ENCODE measurements around the gene ZFYVE9.
"Not testable (repeated sequence)": the region's sequence is repeated elsewhere in the genome, so short reads cannot be mapped to it uniquely, and the experiment has no call there.

ZFYVE9 gene, protein sequence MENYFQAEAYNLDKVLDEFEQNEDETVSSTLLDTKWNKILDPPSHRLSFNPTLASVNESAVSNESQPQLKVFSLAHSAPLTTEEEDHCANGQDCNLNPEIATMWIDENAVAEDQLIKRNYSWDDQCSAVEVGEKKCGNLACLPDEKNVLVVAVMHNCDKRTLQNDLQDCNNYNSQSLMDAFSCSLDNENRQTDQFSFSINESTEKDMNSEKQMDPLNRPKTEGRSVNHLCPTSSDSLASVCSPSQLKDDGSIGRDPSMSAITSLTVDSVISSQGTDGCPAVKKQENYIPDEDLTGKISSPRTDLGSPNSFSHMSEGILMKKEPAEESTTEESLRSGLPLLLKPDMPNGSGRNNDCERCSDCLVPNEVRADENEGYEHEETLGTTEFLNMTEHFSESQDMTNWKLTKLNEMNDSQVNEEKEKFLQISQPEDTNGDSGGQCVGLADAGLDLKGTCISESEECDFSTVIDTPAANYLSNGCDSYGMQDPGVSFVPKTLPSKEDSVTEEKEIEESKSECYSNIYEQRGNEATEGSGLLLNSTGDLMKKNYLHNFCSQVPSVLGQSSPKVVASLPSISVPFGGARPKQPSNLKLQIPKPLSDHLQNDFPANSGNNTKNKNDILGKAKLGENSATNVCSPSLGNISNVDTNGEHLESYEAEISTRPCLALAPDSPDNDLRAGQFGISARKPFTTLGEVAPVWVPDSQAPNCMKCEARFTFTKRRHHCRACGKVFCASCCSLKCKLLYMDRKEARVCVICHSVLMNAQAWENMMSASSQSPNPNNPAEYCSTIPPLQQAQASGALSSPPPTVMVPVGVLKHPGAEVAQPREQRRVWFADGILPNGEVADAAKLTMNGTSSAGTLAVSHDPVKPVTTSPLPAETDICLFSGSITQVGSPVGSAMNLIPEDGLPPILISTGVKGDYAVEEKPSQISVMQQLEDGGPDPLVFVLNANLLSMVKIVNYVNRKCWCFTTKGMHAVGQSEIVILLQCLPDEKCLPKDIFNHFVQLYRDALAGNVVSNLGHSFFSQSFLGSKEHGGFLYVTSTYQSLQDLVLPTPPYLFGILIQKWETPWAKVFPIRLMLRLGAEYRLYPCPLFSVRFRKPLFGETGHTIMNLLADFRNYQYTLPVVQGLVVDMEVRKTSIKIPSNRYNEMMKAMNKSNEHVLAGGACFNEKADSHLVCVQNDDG (N-terminal part only)

DNA sequence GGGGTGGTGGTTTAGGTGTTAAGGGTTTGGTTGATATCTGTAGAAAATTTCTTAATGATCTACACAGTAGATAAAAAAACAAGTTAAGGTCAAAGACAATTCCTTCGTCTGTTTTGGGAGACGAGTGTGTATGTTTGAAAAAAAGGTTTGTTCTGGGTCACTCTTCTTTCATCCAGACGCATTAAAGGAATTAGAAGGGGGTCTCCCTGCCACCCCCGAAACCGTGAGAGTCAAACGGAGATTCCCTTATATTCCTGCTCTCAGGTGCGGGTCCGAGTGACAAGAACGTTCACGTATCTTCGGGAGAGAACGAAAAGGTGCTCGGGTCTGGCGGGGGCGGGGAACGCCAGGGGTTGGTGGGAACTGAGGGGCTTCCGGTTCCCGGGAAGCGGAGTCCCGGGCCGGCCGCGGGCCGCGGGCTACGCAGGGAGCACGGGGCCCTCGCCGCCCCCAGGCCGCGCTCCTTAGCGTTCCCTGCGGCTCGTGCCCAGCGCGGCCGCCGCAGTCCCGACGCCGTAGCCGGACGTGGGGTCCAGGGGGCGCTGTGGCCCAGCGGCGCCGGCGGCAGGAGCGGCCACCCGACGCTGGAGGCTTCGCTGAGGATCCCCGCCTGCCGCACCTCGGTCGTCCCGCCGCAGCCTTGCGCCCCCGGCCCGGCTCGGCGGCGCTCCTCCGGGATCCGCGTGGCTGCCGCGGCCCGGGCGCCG is at the start of gene ZFYVE9:
ZFYVE9 (plus strand) TSS at position 577 of the 707 bp plus-strand sequence. CDS start 91,118 bp downstream, outside the sequence.
- peak; percentile 20 to 48 for DNase-seq

- not testable (repeated sequence) for DNase-seq
Observed at GRCh38 chr1:52094300-52094699, 47.6 kb upstream of the ZFYVE9 start.

DNA sequence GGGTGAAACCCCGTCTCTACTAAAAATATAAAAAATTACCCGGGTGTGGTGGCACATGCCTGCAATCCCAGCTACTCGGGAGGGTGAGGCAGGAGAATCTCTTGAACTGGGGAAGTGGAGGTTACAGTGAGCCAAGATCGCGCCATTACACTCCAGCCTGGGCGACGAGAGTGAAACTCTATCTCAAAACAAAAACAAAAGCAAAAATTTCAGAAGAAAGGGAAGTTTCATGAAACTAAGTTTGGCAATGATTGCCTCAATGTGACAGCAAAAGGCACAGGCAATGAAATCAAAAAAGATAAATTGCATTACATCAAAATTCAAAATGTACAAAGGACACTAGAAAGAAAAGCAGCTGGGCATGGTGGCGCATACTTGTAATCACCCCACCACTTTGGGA is 45.7 kb upstream of the ZFYVE9 start:
- DNase-seq = no peak

- DNase-seq = no peak
Observed at GRCh38 chr1:52098139-52098871, 43.6 kb upstream of the ZFYVE9 start.

DNA sequence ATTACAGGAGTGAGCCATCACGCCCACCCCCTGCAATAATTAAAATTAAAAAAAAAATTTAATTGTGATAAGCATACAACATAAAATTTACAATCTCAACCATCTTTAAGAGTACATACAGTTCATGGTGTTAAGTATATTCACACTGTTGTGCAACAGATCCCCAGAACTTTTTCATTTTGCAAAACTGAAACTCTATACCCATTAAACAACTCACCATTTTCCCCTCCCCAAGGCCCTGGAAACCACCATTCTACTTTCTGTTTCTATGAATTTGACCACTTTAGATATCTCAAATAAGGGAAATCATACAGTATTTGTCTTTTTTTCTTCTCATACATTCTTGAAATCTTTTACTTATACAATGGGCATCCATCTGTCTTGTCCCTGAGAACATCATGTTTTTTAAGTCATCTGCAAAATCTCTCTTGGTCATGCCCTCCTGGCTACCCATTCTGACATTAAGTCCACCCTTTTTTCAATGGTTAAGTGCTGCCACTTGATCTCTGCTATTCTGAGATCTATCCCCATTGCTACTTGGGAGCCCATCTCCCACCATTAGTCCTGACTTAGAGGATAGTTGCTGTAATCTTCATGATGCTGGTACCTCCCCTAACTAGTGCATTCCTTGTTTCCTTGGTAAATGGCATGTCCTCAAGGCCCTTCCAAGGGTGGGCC is 39.4 kb upstream of the ZFYVE9 start:
- DNase-seq = no peak

GRCh38 chr1:52111492-52111891 is 30.4 kb upstream of the ZFYVE9 start:
- no peak for DNase-seq

- DNase-seq = no peak
Observed at GRCh38 chr1:52112489-52112888, 29.4 kb upstream of the ZFYVE9 start.

- no peak for DNase-seq
Observed at GRCh38 chr1:52119301-52120079, 22.4 kb upstream of the ZFYVE9 start.

DNA sequence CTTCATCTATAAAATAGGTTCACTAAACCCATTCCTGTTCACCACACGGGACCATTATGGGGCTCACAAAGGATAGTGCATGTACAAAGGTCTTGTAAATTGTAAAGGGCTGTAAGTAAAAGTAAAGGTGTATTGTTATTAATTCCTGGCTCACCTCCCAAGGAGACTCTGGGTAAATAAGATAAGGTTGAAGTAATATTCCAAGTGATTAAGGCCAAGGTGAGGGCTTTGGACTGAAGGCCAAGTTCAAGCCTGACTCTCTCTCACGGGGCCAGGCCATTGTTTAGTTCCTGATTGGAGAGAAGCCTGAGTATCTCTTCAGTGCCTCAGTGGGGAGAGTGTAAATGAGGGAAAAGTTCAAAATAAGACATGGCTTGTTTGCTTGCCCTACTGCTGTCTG is 19.5 kb upstream of the ZFYVE9 start:
- DNase-seq = no peak

- DNase-seq = no peak
Observed at GRCh38 chr1:52123622-52124021, 18.3 kb upstream of the ZFYVE9 start.

DNA sequence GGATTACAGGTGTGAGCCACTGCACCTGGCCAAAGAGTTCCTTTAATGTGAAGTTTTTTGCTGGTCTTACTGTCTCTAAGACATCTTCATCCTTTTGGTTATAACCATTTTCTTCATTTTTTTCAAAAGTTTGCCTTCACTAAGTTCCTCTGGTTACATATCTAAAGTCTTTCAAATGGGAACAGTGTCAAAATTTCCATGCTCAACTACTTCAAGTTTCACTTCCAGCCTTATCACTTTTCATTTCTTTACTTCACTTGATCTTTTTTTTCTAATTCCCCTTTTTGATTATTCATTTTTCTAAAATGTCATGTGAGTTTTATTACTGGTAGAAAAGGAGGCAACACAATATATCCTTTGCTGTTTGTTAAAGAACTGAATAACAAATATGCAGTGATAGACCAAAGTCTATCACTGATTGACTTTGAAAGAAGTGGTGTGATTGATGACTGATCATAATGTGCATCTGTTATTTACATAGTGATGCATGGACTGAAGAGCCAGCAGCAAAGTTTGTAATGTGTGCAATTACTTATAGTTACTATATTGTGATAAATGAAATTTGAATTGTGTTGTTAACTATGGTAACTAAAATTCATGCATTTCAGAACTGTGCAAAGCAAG is 16.0 kb upstream of the ZFYVE9 start:
- no peak for DNase-seq

DNA sequence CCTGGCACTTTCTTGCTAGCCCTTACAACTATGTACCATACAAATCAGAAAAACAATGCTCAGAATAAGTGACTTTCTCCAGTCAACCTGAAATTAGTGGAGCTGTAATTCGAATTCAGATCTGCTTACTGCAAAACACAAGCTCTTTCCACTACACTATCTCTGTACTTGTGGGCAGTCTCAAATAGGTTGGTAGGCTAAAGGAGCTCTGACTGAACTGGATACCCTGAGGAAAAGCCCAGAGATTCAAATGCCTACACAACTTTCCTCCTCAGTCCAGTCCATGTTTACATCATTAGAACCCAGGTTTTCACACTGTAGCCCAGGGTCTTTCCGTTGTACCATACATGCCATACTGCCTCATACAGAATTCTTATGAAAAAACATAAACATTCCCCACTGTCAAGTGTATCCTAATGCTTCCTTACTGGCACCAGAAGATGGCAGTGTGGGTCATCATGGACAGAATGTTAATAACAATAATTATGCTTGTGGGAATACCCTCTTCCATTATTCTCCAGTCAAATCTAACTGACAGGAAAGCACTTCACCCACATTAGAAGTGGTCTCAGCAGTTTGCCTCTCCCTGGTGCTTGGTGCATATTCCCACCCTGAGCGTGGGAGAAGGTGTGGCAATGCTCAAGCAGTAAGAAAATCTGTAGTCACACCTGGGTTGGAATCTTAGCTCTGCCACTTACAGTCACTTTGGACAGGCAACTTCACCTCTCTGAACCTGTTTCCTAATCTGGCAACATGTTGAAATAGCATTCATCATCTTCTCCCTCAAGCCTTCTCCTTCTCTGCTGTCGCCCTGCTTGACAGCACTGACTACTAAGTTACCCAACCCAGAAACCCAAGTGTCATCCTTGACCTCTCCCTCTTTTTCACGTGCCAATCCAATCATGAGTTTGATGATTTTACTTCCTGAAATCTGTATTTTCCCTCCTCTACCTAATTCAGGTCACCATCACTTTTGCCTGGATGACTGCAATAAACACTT is 14.4 kb upstream of the ZFYVE9 start:
- DNase-seq = peak; percentile 4 to 45

DNA sequence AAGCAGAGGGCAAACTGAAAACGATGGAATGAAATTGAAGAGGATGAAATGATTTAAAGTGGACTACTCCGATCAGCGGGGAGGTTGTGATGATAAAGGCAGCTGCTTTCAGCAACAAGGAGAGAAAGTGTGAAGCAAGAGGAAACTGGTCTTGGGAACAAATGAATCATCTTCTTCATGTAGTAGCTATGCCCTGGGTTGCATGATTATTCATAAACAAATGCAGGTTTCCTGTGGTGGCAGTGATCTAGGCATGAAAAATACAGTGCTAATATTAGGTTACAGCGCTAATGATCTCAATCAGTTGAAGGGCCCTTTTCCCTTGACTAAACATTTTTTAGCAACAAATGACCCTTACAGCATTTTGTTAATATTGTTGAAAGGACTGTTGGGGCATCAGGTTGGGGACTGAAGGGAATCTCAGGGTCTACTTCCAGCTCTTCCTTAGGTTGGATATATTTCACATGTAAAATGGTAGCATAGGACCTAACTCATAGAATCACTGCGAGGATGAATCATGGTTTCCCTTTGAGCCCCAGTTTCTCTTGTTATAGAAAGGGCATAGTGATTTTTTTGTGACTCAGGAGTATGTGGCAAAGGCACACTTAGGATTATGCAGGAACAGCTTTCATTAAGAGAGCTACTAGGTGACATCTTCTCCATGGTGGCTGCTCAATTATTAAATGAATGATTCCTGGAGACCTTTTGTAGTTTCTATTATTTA is 1.9 kb upstream of the ZFYVE9 start:
- DNase-seq = peak in 1 of 2 experiments; percentile 48

GRCh38 chr1:52140633-52141512 is 1.0 kb upstream of the ZFYVE9 start:
- no peak for DNase-seq

DNA sequence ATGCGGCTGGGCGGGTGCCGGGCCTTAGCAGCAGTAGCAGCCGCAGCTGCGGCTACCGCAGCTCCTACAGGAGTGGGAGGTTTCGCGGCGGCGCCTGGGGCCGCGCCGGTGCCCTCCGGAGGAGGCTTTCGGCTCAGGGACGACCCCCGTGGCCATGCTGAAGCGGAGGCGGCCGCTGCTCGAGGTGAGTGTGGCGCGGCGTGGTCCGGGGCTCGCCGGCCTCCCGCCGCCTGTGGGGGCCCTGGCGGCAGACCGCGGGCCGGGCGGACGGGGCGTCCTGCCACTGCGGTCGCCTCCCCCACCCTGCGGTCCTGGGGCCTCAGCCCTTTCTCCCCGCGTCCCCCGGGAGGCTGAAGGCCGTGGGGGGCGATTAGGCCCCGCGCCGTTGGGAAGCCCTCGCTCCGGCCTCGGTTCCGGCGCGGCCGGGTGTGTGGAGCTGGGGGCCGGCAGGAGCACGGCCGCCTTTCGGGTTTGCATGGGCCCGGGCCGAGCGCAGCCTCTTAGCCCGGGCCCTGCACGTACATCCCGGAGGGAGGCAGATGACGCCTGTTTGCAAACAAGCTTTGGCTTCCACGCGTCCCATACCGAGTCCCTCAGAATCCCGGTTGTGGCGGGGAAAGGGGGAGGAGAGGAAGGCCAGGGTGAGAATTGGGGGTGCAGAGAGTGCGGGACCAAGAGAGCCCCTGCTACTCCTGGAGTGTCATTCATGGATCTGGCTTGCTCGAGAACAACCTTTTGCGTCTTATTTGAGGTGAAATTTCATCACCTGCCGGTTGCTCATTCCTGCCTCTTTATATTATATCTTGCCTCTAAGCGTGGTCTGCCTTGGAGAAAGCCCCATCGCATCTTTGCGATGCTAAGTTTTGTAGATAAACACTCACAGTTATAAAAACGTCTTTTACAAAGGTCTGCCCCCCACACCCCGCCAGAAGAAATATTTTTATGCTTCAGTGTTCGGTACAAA is 613 bp downstream of the ZFYVE9 start:
- peak in 1 of 2 experiments; percentile 50 for DNase-seq

DNA sequence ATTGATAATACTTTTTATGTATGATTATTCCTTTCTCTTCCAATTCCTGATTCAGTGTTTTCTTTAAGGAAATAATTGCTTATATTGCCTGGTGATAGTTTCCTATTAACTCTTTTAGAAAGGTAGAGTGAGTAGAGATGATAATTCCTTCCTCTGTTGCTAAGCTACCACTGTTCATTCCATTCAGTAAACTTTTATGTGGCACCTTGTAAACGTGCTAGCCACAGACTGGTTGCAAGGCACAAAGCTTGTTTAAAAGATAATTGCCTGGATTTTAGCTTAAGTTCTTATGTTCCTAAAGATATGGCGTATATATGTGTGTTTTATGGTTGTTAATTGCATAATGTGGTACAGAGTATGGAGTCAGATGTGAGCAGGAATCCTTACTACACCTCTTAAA is 3.2 kb downstream of the ZFYVE9 start:
- no peak for DNase-seq

Data from SW 1271 (cell line).